ENCODE results near the gene NT5DC3.
A peak's percentile ranks its signal among the peaks of the same experiment; 100 is the strongest.
"Not testable (repeated sequence)": the region's sequence is repeated elsewhere in the genome, so short reads cannot be mapped to it uniquely, and the experiment has no call there.

NT5DC3 gene

GRCh38 chr12:103855036-103855712 lies 14.1 kb upstream of the NT5DC3 start:
- DNase-seq, result peak; percentile 39

DNA sequence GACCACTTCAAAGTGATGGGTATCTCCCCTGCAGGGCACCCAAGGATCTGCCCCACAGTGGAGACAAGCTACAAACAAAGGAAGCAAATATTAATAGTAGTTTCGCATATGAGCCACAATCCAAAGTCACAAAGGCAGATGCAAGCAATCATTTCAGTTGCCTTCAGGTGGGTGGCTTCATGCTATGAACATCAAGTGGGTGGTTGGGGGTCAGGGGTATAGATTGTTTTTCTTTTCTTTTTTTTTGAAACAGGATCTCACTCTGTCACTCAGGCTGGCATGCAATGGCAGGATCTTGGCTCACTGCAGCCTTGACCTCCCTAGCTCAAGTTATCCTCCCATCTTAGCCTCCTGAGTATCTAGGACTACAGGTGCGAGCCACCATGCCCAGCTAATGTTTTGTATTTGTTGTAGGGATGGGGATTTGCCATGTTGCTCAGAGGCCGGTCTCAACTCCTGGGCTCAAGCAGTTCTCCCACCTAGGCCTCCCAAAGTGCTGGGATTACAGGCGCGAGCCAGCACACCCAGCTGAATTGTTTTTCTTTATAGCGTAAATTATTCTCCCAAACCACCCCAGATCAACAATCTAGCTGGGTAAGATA lies 13.4 kb upstream of the NT5DC3 start:
- no peak for DNase-seq

DNA sequence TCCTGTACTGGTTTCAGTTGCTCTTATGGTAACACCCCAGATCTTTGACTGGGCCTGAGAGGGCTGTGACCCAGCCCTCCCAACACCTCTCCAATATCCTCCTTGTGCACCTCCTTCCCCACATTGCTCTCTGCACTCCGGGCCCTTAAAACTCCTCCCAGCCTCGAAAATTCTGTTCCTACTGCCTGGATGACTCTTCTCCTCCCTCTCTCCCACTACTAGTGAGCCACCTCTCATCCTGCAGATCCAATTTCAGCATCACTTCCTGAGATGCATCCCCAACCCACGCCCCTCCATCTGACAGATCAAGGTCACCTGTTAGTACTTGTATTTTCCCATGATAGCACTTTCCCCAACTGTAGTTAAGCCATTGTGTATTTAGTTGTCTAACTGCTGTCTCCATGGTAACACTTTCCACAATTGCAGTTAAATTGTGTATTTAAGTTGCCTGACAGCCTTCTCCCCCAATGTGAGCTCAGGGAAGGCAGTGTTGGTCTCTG lies 11.5 kb upstream of the NT5DC3 start:
- DNase-seq, result peak; percentile 99

DNA sequence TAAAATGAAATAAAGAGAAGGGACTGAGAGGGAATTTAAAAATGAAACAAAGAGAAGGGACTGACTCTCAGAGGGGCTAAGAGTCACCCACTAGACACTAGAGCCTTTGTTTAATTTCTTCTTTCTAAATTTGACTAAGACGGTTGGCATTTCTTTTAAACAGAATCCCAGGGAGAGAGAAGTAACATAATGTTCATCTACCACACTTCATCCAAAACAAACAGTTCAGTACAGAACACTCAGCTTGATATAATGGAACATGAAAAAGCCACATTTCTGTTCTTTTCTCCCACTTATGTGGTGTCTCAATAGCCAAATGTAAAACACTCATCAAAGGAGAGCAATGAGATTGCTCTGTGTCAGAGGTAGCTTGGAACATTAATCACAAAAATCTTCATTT lies 10.1 kb upstream of the NT5DC3 start:
- no peak for DNase-seq

DNA sequence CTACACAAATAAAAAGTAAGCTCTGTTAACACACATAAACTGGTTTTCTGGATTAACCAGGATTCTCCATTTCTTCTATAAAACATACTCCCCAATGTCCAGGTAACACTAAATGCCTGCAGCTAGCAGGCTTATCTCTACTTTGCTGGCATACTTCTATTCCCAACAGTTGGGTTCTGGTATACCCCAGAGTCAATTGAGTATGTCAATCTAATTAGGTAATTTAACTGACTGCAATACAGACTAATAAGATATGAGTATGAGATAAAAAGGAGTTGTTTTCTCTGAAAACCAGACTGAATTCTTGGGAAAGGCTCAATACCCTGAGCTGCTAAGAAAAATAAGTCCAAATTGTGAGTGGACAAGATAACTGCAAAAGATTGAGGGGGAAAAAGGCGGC lies 9.4 kb upstream of the NT5DC3 start:
- no peak for DNase-seq

DNA sequence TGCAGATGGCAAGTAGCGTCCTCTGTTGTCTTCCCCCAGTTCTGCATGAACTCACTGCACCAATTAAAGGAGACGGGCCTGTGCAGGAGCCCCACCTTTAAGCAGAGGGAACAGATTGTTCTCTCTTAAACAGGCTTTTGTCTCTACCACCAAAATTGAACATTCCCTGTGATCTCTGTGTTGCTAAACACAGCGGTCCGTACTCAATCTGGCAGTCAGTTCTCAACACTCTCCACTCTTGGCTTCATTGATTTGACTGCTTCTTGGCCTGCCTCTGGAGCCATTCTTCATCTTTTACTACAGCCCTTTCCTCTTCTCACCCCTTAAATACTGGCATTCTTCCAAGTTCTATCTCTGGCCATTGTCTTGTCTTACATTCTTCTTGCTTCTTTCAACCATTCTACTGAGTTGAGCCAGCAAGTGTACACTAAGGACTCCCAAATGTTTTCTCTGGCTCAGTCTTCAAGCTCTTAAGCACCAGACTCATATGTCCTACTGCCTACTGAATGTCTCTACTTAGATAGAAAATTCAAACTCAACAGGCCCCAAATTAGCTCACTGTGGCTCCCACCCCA lies 8.0 kb upstream of the NT5DC3 start:
- no peak for DNase-seq

- no peak for DNase-seq
These were observed 7.1 kb upstream of the NT5DC3 start for GRCh38 chr12:103848143-103848542.

DNA sequence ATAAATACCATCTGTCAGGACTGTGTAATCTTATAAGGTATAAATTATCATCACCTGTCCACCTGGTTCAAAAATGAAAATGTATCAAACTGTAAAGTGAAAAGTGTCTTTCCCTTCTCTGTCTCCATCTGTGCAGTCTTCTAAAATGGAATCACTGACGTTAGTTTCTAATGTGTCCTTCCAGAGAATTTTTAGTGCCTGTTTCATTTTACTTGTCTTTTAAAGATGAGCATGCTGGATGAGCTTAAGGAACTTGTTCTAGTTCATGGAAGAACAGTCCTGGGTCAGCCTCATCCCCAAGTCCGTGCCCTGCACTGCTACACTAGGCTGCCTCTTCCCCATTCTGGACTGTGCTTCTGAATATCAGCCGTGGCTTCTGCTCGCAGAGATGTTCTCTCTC lies 5.4 kb upstream of the NT5DC3 start:
- no peak for DNase-seq

- DNase-seq, result no peak
These were observed 3.3 kb upstream of the NT5DC3 start for GRCh38 chr12:103844305-103844704.

GRCh38 chr12:103841690-103842584 lies 903 bp upstream of the NT5DC3 start:
- no peak for DNase-seq

DNA sequence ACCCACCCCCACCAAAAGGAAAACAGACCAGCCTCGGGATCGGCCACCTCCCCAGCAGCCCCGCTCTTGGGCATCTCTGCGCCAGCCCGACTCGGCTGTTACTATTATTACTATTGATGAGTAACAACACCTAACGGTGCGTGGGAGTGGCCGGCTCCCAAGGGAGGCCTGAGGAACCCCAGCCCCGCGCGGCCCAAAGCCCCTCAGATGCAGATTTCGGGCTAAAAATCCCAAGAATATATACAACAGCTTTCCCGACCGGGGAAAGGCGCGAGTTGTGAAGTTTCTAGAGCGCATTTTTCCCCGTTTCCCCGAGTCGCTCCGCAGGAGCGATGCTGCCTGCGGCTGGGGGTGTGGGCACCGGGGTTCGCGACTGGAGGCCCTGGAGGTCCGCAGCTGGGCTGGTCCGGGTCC lies 565 bp downstream of the NT5DC3 start:
- DNase-seq, result no peak

DNA sequence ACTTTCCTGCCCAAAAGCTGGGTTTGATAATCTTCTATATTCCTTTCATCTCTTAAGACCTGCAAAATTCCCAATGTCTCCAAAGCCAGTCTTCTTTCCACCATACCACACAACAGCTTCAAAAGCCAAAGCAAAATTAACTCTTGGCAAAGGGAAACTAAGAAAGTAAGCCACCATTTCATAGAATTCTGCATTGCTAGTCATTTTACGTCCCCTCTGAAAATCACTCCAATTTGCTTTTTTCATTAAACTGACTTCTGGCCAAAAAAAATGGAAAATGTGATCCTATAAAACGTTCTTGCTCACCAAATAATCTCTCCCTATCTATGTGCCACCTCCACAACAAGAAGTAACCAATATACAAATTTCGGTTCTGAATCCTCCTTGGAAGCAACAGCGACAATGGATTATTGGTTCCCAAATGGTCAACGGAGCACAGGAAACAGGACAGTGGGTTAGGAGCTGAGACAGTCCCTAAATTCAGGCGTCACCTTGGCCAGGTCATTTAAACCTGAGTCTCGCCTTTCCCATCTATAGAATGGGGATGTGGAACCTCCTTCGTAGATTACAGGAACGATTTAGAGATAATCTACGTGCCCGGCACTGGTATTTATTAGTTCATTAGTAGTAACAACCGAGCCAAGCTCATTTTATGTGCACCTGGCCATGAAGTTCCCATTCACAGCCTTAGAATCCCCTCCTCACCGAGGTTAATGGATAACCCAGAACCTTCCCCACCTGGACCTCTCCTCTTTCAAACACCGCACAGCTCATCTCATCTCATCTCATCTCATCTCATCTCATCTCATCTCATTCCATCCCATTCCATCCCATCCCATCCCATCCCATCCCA lies 1.2 kb downstream of the NT5DC3 start:
- DNase-seq, result no peak

DNA sequence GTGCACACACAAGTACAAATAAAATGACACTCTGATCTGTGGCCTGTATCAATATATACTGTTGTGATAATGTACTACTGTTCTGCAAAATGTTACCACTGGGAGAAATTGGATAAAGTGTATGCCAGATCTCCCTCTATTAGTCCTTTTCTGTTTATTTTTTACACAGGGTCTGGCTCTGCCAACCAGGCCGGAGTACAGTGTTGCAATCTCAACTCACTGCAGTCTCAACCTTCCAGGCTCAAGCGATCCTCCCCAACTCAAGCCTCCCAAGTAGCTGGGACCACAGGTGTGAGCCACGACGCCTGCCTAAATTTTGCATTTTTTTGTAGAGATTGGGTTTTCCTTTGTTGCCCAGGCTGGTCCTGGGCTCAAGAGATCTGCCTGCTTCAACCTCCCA lies 1.9 kb downstream of the NT5DC3 start:
- DNase-seq, result no peak

DNA sequence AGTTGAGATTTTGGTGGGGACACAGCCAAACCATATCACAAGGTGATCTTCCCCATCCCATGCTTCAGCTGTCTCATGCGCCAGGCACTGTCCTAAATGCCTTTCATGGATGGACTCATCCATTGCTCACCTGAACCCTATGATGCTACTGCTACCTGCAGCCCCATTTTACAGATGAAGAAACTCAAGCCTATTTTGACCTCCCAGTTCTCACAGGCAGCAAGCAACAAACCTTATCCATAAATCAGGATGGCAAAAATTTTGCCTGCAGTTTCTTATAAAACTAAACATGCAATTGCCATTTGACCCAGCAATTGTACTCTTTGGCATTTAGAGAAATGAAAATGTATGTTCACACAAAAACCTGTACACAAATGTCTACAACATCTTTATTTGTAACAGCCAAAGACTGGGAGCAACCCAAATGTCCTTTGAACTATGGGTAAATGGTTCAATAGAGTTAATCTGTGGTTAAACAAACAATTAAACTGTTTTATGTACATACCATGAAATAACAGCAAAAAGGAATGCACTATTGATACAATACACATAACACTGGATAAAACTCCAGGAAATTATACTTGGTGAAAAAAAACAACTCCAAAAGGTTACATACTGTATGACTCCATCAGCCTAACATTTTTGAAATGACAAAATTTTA lies 2.6 kb downstream of the NT5DC3 start:
- no peak for DNase-seq

GRCh38 chr12:103836345-103836744 lies 4.7 kb downstream of the NT5DC3 start:
- no peak for DNase-seq

- not testable (repeated sequence) for DNase-seq
These were observed 5.2 kb downstream of the NT5DC3 start for GRCh38 chr12:103835747-103836335.

DNA sequence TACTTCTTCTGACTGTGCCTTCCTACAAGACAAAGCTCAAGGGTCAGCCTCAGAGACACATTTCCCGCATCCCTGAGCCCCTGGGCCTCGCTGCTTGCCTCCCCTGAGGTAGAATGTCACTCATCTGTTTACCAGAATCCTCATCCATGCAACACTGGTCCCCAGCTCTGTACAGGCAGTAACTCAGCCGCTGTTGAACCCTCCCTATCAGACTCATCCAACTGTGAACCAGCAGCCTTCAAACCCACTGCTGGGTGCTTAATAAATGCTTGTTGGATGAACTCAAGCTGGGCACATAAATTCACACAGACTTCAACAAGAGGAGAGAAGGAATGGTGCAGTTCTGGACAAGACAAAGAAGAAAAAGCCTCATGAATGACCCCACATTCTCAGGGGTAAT lies 6.1 kb downstream of the NT5DC3 start:
- no peak for DNase-seq

DNA sequence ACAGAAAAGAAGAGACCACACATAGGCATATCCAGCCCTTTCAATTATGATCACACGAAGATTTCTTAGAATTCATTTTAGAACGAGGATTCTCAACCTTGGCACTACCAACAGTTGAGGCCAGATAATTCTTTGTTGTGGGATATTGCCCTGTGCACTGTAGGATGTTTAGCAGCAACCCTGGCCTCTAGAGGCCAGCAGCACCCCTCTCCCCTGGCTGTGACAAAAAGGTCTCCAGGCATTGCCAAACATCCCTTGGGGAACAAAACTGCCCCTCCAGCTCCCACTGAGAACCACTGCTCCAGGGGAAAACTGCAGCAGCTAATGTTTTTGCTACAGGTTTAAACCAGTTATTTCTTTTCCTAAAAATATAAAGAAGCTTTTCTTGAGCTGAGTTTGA lies 7.1 kb downstream of the NT5DC3 start:
- no peak for DNase-seq

DNA sequence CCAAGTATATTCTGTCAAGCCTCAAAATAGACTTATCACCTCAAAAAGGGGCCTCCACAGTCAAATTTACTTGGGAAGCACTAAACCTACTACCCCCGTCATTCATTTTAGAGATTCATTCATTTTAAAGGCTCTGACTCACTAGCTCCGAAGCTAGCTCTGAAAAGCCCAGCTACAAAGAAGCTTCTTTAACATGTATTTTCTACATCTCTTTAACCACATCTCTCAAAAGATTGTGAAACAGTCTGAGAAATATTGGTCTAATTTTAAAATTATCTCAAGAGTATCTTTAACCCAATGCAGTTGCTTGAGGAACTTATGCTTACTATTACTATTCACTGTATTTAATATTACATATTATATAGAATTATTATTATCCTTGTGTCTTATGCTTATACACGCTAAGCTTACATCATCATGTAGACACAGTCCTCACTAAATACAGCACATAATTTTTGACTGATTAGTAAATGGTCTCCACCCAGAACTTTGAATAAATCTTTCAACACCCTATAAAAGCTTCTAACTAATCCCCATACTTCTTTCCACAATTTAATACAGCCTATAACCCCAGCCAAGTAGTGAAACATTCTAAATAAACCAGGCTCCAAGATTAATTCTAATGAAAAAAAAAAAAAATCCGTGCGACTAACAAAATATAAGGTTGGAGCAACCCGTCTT lies 7.8 kb downstream of the NT5DC3 start:
- no peak for DNase-seq

DNA sequence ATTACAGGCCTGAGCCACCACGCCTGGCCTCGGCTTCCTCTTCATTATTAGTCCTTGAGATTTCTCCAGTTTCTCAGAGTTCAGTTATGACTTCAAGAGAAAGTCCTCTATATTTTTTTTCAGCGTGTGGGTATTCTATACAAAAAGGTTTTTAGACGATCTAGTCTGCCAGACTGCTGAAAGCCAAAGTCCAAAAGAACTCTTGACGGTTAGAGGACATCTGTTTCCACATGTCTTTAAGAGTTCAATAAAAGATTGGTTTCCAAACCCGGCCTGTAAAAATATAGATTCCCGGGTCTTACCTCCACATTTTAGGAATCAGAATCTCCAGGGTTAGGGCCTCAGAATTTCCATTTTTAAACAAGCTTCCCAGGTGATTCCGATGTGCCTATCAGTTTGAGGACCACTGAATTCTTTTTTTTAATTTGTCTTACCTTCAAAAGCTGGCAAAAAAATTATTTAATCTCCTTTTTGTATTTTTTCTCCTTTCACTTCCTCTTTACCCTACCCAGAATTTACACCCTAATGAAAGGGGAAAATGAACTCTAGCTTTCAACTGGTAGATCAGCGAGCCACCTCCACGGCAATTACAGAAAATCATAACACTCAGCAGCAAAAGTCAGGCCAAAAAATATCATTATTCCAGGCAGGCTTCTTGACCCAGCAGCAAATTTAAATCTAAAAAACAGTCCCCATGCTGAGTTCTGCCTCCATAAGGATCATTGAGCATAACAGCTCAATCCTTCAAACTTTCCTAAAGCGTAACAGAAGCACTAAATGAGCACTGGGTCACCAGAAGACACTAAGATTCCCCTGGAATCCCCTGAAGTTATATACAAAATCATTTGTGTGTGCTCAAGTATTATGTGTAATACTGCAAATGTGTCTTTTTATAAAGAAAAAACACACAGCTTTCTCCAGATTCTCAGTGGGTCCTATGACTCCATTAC lies 8.7 kb downstream of the NT5DC3 start:
- no peak for DNase-seq

Data from NCI-H187 treated with DMSO at 0.1 percent for 48 hours (cell line).